ENCODE data around the gene RYR2. TPM values are rescaled to one million over a fixed set of nuclear protein-coding genes. Genes with fewer than 3 reads are reported as not detected.

The RYR2 gene
- polyA plus RNA-seq, 1 experiment: not detected

- Histone ChIP-seq H3K4me3 (ENCODE audit: low read depth, low read length) (no peak overlapping the region), H3K36me3 (ENCODE audit: control insufficient read depth, insufficient read depth, low read length) (no peaks in the 10 kb centered on the region), H3K27me3 (ENCODE audit: control insufficient read depth, insufficient read depth, low read length) (no peaks in the 10 kb centered on the region)
- ChIA-PET CTCF (no interaction called here), POLR2A (no interaction called here)
- no peak for DNase-seq (ENCODE audit: low read depth)
- no peak for TF ChIP-seq CTCF (IDR thresholded peaks at IDR 0.05; ENCODE audit: insufficient read depth, low read depth, low read length)
These were observed 670.1 kb downstream of the RYR2 start for GRCh38 chr1:237712082-237712481.

DNA sequence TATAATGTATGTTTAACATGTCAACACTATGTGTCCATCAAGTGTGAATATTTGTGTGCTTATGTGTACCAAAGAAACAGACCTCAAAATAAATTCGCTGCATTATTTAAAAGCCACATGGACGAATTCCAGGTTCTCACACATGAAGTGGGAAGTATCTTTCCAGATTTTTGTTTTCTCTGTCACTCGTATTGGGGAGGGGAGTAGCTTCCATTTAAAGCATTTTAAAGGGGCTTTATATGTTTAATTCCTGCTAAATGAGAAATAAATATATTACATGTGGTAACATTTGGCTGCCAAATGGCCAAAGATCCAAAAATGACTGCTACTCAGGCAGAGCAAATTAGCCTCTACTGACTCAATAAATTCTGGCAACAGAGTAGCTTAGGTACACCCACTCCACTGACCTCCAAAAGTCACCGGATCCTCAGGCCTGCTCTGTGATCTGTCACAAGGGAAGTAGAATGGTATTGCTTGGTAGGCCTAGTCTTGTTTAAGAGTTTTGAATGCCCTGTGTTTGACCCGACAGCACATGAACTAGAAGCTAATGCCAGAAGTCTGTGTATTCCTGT is 670.7 kb downstream of the RYR2 start:
- TF ChIP-seq CTCF (IDR thresholded peaks at IDR 0.05; ENCODE audit: insufficient read depth, low read depth, low read length): no peak
- ChIA-PET CTCF (no interaction called here), POLR2A (no interaction called here)
- H3K4me3 ChIP-seq (ENCODE audit: low read depth, low read length): no peak overlapping the region
- DNase-seq (ENCODE audit: low read depth): no peak
- H3K27me3 ChIP-seq (ENCODE audit: control insufficient read depth, insufficient read depth, low read length): no peaks in the 10 kb centered on the region
- H3K36me3 ChIP-seq (ENCODE audit: control insufficient read depth, insufficient read depth, low read length): no peaks in the 10 kb centered on the region

- DNase-seq (ENCODE audit: low read depth): no peak
- no peaks in the 10 kb centered on the region for H3K27me3 ChIP-seq (ENCODE audit: control insufficient read depth, insufficient read depth, low read length)
- ChIA-PET CTCF (no interaction called here), POLR2A (no interaction called here)
- H3K4me3 ChIP-seq (ENCODE audit: low read depth, low read length): no peak overlapping the region
- H3K36me3 ChIP-seq (ENCODE audit: control insufficient read depth, insufficient read depth, low read length): no peaks in the 10 kb centered on the region
- no peak for TF ChIP-seq CTCF (IDR thresholded peaks at IDR 0.05; ENCODE audit: insufficient read depth, low read depth, low read length)
These were observed 671.9 kb downstream of the RYR2 start for GRCh38 chr1:237713916-237714315.

DNA sequence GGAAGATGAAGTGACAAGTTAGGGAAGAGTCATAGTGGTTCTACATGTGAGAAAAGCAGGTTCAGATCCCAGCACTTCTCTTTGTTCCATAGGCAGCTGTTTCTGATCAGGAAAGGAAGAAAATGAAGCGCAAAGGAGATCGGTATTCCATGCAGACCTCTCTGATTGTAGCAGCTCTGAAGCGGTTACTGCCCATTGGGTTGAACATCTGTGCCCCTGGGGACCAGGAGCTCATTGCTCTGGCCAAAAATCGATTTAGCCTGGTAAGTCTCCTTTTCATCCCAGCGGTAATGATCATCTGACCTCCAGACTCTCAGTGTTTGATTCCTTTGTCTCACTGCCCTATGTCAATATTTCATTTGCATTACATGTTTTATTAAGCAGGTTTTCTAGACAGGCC is 675.1 kb downstream of the RYR2 start:
- no peaks in the 10 kb centered on the region for H3K27me3 ChIP-seq (ENCODE audit: control insufficient read depth, insufficient read depth, low read length)
- no peak for TF ChIP-seq CTCF (IDR thresholded peaks at IDR 0.05; ENCODE audit: insufficient read depth, low read depth, low read length)
- POLR2A ChIA-PET: no interaction called here
- CTCF ChIA-PET: no interaction called here
- H3K4me3 ChIP-seq (ENCODE audit: low read depth, low read length): no peak overlapping the region
- H3K36me3 ChIP-seq (ENCODE audit: control insufficient read depth, insufficient read depth, low read length): no peaks in the 10 kb centered on the region
- DNase-seq (ENCODE audit: low read depth): no peak

GRCh38 chr1:237730826-237731350 is 688.9 kb downstream of the RYR2 start:
- ChIA-PET POLR2A (no interaction called here), CTCF (no interaction called here)

More at GRCh38 chr1:237730826-237731350, 688.9 kb downstream of the RYR2 start:
- TF ChIP-seq CTCF (IDR thresholded peaks at IDR 0.05; ENCODE audit: insufficient read depth, low read depth, low read length): no peak
- H3K4me3 ChIP-seq (ENCODE audit: low read depth, low read length): no peak overlapping the region
- H3K36me3 ChIP-seq (ENCODE audit: control insufficient read depth, insufficient read depth, low read length): no peaks in the 10 kb centered on the region
- DNase-seq (ENCODE audit: low read depth): no peak
- no peaks in the 10 kb centered on the region for H3K27me3 ChIP-seq (ENCODE audit: control insufficient read depth, insufficient read depth, low read length)

All from BJ (cell line).